ELF-1 (cell line): ENCODE measurements around the gene PCDHGA1.

Experiments used
- DNase-seq: peaks from one replicate; pipeline ENCODE4 v3.0.0-alpha.2; 2016; ENCODE audit warnings: low read depth, low spot score

PCDHGA1 gene

DNA sequence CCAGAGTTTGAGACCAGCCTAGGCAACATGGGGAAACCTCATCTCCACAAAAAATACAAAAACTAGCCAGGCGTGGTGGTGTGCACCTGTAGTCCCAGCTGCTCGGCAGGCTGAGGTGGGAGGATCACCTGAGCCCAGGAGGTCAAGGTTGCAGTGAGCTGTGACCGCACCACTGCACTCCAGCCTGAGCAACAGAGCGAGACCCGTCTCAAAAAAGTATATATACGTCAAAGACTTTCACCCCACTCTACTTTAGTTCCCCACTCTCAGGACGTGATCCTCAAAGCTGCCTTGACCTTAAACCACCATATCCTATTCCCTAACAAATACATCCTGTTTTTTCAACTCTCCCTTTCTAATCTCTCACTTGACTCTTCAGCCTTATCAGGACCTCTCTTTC, 199.6 kb downstream of the PCDHGA1 start:
- DNase-seq = no peak

DNA sequence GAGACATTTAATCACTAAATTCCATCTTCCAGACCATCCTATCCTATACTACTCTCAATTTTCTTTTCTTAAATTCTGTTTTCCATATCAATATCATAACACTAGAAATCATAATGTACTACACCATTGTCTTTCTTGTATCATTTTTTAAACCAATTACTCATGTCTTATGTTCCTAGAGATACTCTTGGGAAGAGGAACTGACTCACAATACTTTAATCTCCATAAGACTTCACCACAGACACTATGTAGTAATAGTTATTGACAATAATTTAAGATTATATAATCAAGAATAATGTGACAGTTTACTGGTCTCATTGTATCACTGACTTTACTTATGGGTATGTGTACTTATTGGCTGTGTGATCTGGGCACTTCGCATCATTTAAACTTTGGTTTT, 202.4 kb downstream of the PCDHGA1 start:
- no peak for DNase-seq

DNA sequence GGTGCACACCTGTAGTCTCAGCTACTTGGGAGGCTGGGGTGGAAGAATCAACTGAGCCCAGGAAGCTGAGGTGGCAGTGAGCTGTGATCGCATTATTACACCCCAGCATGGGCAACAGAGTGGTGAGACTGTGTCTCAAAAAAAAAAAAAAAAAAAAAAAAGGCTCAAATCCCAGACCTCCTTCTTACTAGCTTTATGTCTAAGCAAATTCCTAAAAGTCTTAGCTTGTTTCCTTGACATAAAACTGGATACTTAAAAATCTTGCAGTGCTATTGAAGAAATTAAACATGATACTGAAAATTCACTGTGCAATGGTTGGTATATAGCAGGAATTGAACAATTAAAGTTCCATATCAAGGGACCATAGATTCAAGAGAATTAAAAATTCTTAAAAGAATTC, 203.6 kb downstream of the PCDHGA1 start:
- no peak for DNase-seq

DNA sequence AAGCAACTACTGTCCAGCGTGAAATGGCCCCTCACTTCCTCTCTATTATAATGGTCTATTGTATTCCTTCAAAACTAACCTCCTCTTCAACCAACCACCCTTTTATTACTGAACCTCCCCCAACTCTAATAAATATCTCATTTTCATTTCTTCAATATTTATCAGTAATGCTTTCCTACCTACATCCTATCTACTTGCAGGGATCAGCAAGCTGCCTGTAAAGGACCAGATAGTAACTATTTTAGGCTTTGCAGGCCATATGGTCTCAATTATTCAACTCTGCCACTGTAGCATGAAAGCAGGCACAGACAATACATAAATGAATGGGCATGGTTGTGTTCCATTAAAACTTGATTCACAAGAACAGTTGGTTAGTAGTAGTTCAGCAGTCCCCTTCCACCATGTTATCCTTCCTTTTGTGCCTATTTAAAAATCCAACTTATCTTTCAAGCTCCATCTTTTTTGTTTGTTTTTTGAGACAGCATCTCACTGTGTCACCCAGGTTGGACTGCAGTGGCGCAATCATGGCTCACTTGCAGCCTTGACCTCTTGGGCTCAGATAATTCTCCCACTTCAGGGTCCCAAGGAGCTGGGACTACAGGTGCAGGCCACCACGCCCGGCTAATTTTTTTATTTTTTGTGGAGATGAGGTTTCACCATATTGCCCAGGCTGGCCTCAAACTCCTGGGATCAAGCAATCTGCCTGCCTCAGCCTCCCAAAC, 204.3 kb downstream of the PCDHGA1 start:
- no peak for DNase-seq

DNA sequence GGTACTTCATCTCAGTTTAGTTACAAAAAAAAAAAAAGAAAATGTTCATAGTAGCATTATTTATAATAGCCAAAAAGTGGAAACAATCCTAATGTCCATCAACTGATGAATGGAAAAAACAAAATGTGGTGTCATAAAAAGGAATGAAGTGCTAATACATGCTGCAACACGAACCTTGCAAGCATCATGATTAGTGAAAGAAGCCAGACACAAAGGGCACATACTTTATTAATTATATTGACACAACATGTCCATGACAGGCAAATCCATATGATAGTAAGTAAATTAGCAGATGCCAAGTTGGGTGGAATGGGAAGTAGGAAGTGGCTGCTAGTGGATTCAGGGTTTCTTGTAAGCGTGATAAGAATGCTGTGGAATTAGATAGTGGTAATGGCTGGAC, 212.7 kb downstream of the PCDHGA1 start:
- no peak for DNase-seq

DNA sequence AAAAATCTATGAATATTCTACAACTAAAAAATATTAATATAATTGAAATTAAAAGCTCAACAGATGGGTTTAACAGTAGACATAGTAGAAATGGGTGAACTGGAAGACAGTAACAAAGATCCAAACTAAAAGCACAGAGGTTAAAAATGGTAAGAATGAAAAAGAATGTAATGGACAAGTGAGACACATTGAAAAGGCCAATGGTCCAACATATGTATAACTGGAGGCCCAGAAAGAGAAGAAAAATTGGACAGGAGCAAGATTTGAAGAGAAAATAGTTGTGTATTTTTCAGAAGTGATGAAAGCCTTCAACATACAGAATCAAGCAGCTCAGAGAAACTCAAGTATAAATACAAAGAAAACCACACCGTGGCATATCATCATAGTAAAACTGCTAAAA, 217.2 kb downstream of the PCDHGA1 start:
- DNase-seq = no peak

DNA sequence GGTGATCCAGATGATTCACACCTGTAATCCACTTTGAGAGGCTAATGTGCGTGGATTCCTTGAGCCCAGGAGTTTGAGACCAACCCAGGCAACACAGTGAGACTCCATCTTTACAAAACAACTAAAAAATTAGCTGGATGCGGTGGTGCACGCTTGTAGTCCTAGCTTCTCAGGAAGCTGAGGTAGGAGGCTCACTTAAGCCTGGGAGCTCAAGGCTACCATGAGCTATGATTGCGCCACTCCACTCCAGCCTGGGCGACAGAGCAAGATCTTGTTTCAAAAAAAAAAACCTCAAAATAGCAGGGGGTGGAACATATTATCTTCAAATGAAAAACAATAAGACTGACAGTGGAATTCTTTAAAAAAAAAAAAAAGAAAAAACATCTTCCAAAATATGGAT, 217.6 kb downstream of the PCDHGA1 start:
- no peak for DNase-seq

DNA sequence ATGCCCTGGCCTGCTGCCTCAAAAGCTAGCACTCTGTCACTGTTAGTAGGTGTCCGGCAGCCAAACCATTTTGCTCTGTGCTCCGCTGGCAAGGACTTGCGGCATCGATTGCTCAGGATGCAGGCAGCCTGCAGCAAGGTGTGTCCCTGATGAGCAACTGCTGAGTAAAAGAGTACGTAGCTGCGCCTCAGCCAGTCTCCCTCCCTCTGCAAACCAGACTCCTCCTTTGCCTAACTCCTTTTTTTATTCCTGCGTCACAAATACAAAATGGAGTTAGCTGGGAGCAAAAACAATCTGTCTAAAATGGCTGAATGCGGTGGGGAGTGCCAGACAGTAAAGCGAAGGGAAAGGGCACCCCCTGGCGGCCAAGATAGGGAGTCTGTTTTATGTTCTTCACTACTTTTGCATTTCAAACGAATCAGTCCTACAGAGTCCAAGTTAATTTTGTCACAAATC, 227.4 kb downstream of the PCDHGA1 start:
- DNase-seq = peak; percentile 93

DNA sequence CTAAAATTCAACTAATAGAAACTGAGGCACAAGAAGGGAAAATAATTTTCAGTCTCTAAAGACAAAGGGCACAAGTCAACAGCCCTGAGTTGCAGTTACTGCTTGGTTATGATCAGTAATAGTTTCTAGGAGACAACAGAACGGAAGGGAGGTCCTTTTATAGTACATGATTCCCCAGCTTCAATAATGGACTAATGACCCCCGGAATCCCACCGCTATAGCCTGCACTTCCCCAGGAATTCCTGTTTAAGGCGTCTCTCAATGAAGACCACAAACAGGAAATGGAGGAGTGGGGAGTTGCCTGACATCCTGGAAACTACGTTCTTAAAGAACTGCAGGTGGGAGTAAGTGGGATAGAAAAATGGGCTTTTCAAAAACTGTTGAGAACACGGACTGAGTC, 227.8 kb downstream of the PCDHGA1 start:
- DNase-seq = no peak

DNA sequence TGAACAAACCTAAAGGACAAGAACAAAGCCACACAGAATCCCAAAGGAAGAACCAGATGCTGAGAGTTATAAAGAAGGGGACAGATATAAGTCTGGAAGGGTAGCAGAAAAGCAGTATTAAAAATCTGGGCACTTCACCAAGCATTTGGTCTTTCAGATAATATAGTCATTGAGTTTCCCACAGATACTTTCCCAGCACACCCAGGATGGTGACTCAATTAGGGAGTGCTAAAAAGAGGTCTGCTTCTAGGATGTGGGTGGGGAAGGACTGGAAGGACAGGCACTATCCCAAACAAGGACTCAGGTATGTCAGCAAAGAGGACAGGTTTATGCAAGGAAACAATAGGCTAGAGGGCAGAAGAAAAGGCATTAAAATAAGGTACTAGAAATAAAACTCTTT, 229.1 kb downstream of the PCDHGA1 start:
- DNase-seq = no peak

DNA sequence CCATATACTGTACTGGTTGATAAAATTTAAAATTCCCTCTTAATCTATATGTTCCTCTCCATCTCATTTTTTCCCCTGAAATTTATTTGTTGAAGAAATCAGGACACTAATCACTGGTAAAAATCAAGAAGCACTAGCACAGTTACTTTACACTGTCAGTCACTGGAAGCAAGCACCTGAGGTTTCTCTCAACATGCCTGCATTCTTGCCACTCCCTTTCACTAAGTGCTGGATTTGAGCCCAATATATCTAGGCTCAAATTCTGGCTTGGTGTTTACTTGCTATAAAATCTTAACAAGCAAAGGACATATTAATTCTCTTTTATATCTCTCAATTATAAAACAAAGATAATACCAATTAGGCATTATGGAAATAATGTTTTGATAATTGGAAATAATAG, 229.8 kb downstream of the PCDHGA1 start:
- no peak for DNase-seq

DNA sequence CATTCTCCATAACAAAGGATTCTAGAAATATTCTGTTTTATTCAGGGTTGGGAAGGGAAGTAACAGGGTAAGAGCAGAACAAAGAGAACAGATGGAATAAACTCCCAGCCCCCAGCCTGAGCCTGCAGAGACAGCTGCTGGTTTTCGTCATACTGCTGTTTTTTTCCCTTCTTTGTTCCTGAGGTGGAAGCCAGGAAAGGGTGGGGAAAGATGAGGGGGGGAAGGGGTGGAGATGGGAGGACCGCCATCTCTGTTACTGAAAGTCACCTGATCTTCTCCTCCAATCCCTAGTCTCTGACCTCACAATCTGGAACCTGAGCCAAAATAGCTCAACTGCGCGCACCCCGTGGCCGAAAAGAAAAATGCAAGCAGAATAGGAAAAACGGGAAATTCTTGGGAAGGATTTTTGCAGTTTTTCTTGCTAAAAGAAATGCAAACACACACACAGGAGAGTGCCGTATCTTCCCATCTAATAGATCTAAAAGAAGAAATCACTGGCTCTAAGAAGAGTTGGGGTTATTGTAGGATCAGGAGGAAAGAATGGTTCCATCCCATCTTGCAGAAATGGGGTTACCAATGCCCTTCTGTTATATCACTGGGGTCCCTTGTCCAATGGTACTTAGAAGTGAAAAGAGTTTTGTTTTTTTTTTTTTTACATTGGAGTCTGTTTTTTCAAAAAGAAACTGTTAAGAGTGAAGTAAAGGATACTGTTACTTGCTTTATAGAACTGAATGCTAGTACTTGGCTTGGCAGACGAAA, 230.6 kb downstream of the PCDHGA1 start:
- peak; percentile 96 for DNase-seq
